Midbrain (tissue), 1 donor: ENCODE results near the gene SMARCE1.

Experiments used
- DNase-seq: peaks from one replicate; lab custom pipeline; 2025; lab: John Stamatoyannopoulos, UW

SMARCE1 gene

GRCh38 chr17:40647624-40648383 lies at the start of gene SMARCE1:
Gene SMARCE1, minus strand, starts transcription at chr17:40647818. Its CDS starts 2,016 bp downstream, at chr17:40645802.
- peak; percentile 80 for DNase-seq

- DNase-seq: no peak
Observed at GRCh38 chr17:40697297-40697696, 49.7 kb upstream of the SMARCE1 start.

GRCh38 chr17:40696651-40697072 lies 49.0 kb upstream of the SMARCE1 start:
- no peak for DNase-seq

- DNase-seq: no peak
Observed at GRCh38 chr17:40695874-40696472, 48.4 kb upstream of the SMARCE1 start.

- DNase-seq: no peak
Observed at GRCh38 chr17:40694584-40694983, 47.0 kb upstream of the SMARCE1 start.

GRCh38 chr17:40687106-40687505 lies 39.5 kb upstream of the SMARCE1 start:
- DNase-seq: no peak

- no peak for DNase-seq
Observed at GRCh38 chr17:40686192-40686591, 38.6 kb upstream of the SMARCE1 start.

GRCh38 chr17:40680998-40681397 lies 33.4 kb upstream of the SMARCE1 start:
- DNase-seq: no peak

- no peak for DNase-seq
Observed at GRCh38 chr17:40679523-40679907, 31.9 kb upstream of the SMARCE1 start.

GRCh38 chr17:40678902-40679522 lies 31.4 kb upstream of the SMARCE1 start:
- no peak for DNase-seq

- no peak for DNase-seq
Observed at GRCh38 chr17:40675905-40676304, 28.3 kb upstream of the SMARCE1 start.

- no peak for DNase-seq
Observed at GRCh38 chr17:40672654-40673053, 25.0 kb upstream of the SMARCE1 start.

- no peak for DNase-seq
Observed at GRCh38 chr17:40671282-40671681, 23.7 kb upstream of the SMARCE1 start.

- no peak for DNase-seq
Observed at GRCh38 chr17:40666331-40666730, 18.7 kb upstream of the SMARCE1 start.

- peak; percentile 21 for DNase-seq
Observed at GRCh38 chr17:40664582-40665333, 17.1 kb upstream of the SMARCE1 start, which contains the start of gene KRT222. Gene KRT222, minus strand, starts transcription at chr17:40665177. Its CDS starts 78 bp downstream, at chr17:40665099.

GRCh38 chr17:40663252-40663651 lies 15.6 kb upstream of the SMARCE1 start:
- no peak for DNase-seq

- no peak for DNase-seq
Observed at GRCh38 chr17:40659911-40660310, 12.3 kb upstream of the SMARCE1 start.

- no peak for DNase-seq
Observed at GRCh38 chr17:40658396-40658795, 10.8 kb upstream of the SMARCE1 start.

GRCh38 chr17:40651939-40652338 lies 4.3 kb upstream of the SMARCE1 start:
- no peak for DNase-seq

GRCh38 chr17:40648384-40648968 lies 858 bp upstream of the SMARCE1 start:
- no peak for DNase-seq

- DNase-seq: peak; percentile 66
Observed at GRCh38 chr17:40646791-40647623, 611 bp downstream of the SMARCE1 start.
